Measurements from ENCODE around the gene CDC123. TPM values are rescaled to one million over a fixed set of nuclear protein-coding genes. Genes with fewer than 3 reads are reported as not detected.

The CDC123 gene
- total and polyA plus RNA-seq, 2 of the 4 experiments (the other 2 are of a cell fraction) = 100 to 203 TPM

DNA sequence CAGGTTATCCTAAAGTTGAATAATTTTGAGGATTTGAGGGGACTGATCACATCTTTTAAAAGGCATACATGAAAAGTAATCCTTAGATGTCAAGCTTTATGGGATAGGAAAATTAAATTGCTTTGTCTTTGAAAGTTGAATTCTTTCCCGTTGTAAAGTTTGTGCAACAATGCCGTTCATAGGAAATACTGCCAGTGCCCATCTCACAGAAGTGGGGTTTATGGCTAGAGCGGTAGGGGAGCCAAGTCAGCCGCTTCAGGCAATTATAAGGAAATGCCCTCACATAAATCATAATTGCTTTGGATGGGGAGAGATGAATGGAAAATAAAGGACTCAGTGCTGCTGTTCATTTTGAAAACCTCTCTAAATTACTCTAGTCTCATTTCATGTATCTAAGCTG, 18.1 kb downstream of the CDC123 start:
- Histone ChIP-seq H4K91ac (ENCODE audit: insufficient read depth, low read depth, low read length) (no peak overlapping the region), H2AK9ac (replicated peaks; ENCODE audit: low read depth, low read length, poor library complexity) (no peak overlapping the region), H3K27ac (ENCODE audit: insufficient read depth, low read length) (peak overlapping the region; percentile 32; the same call in 1 of the 2 replicates), H4K20me1 (ENCODE audit: insufficient read depth, low read length) (0 out of 2 replicates have a peak, but pooled peaks cover 3% of the 10 kb centered on the region), H3K4me1 (ENCODE audit: control insufficient read depth, insufficient read depth, low read length) (peaks cover 5% of the 10 kb centered on the region), H2BK5ac (ENCODE audit: low read depth, low read length, poor library complexity, severe bottlenecking) (peak overlapping the region; percentile 68), H3K23ac (ENCODE audit: low read depth, low read length) (no peak overlapping the region), H3K9ac (ENCODE audit: low read depth, low read length) (peak overlapping the region; percentile 48; the same call in 1 of the 2 replicates), H3K18ac (ENCODE audit: low read depth, low read length) (no peak overlapping the region), H2BK120ac (ENCODE audit: low read depth, low read length) (no peak overlapping the region), H2AK5ac (ENCODE audit: low read depth, low read length) (no peak overlapping the region), H2BK15ac (ENCODE audit: low read depth, low read length) (no peak overlapping the region), H2BK20ac (ENCODE audit: low read depth, low read length) (no peak overlapping the region), H3K56ac (ENCODE audit: extremely low read depth, insufficient read depth, low read length) (no peak overlapping the region), H2AFZ (replicated peaks; ENCODE audit: low read length, poor library complexity) (no peak overlapping the region), H3K14ac (replicated peaks; ENCODE audit: low read depth, low read length) (no peak overlapping the region), H3K27me3 (ENCODE audit: control insufficient read depth, insufficient read depth, low read length) (no peaks in the 10 kb centered on the region), H3K9me1 (ENCODE audit: insufficient read depth, low read length) (no peaks in the 10 kb centered on the region), H3K4me2 (ENCODE audit: low read depth, low read length) (no peak overlapping the region), H4K8ac (ENCODE audit: low read depth in 2 of 2, low read length in 2 of 2) (no peak overlapping the region), H3K4ac (ENCODE audit: low read depth, low read length) (no peak overlapping the region), H4K5ac (ENCODE audit: low read depth, low read length) (no peak overlapping the region), H3K9me3 (ENCODE audit: control insufficient read depth, insufficient read depth, low read length) (no peaks in the 10 kb centered on the region), H3K4me3 (ENCODE audit: insufficient read depth, low read depth, low read length) (no peak overlapping the region), H3K36me3 (ENCODE audit: control insufficient read depth, insufficient read depth, low read length) (peaks cover 35% of the 10 kb centered on the region), H3K79me1 (ENCODE audit: low read depth in 1 of 2, low read length in 2 of 2) (peaks cover 24 to 27% of the 10 kb centered on the region in 2 experiments; a peak in 3 of 4 replicates)
- CTCF ChIA-PET = interaction anchor here (0.6 to 1.7 kb wide), 14 partner anchors 10 to 849 kb away, joined by 3 to 9 read pairs (median 4); partner anchors contain the start of genes CDC123 and NUDT5
- no TSS peak for BruUV-seq (replicated peaks)
- TF ChIP-seq POLR2A (IDR thresholded peaks at IDR 0.05; ENCODE audit: low read depth, low read length) (no peak), CHD1 (IDR thresholded peaks at IDR 0.05; ENCODE audit: low read depth, low read length) (no peak), RAD21 (IDR thresholded peaks at IDR 0.05; ENCODE audit: low read length) (no peak), BHLHE40 (IDR thresholded peaks at IDR 0.05; ENCODE audit: low read depth, low read length) (no peak), SMC3 (IDR thresholded peaks at IDR 0.05; ENCODE audit: low read depth, low read length) (no peak), MAZ (IDR thresholded peaks at IDR 0.05; ENCODE audit: borderline replicate concordance, low read depth, low read length) (no peak), ELK1 (IDR thresholded peaks at IDR 0.05; ENCODE audit: borderline replicate concordance, low read depth, low read length) (no peak), RFX5 (IDR thresholded peaks at IDR 0.05; ENCODE audit: low read depth, low read length) (no peak), CEBPB (IDR thresholded peaks at IDR 0.05; ENCODE audit: low read depth, low read length) (no peak), NFE2L2 (IDR thresholded peaks at IDR 0.05; ENCODE audit: low read depth, low read length) (no peak), FOS (IDR thresholded peaks at IDR 0.05; ENCODE audit: low read depth, low read length) (no peak), USF2 (IDR thresholded peaks at IDR 0.05; ENCODE audit: low read depth, low read length) (no peak), RCOR1 (IDR thresholded peaks at IDR 0.05; ENCODE audit: insufficient replicate concordance, low read length) (no peak), MAFK (IDR thresholded peaks at IDR 0.05; ENCODE audit: low read depth, low read length) (no peak), MXI1 (IDR thresholded peaks at IDR 0.05; ENCODE audit: borderline replicate concordance, low read depth, low read length) (no peak)
- TF ChIP-seq, protein P1, sequence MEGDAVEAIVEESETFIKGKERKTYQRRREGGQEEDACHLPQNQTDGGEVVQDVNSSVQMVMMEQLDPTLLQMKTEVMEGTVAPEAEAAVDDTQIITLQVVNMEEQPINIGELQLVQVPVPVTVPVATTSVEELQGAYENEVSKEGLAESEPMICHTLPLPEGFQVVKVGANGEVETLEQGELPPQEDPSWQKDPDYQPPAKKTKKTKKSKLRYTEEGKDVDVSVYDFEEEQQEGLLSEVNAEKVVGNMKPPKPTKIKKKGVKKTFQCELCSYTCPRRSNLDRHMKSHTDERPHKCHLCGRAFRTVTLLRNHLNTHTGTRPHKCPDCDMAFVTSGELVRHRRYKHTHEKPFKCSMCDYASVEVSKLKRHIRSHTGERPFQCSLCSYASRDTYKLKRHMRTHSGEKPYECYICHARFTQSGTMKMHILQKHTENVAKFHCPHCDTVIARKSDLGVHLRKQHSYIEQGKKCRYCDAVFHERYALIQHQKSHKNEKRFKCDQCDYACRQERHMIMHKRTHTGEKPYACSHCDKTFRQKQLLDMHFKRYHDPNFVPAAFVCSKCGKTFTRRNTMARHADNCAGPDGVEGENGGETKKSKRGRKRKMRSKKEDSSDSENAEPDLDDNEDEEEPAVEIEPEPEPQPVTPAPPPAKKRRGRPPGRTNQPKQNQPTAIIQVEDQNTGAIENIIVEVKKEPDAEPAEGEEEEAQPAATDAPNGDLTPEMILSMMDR (conservative IDR thresholded peaks at IDR 0.05; ENCODE audit: low read depth, low read length) = no peak
- POLR2A ChIA-PET (ENCODE audit: unreplicated experiment) = interaction anchor here (0.6 kb wide), 1 partner anchor 21 kb away, joined by 10 read pairs; no protein-coding TSS in a partner anchor
- in situ Hi-C loops (cut with MboI; ENCODE audit: low sequenced_read_pairs) (no loop called here), intact Hi-C loops (cut with micrococcal nuclease) (loop anchor here (1.0 to 5.0 kb wide), 2 partner anchors 497 to 688 kb away; no protein-coding TSS in a partner anchor), dilution Hi-C loops (cut with HindIII; ENCODE audit: low sequenced_read_pairs, unreplicated experiment) (no loop called here)
- DNase-seq (no peak), ATAC-seq (ENCODE audit: low read depth) (no peak)
- WGBS, 2 experiments (ENCODE audit: extremely low coverage in 2 of 2, insufficient read length in 1 of 2) = no CpG with 5 or more reads among the region's 4 CpGs

Measured in IMR-90 (cell line).